ENCODE data around the gene BOK. TPM values are rescaled to one million over a fixed set of nuclear protein-coding genes. Genes with fewer than 3 reads are reported as not detected.
A peak's percentile ranks its signal among the peaks of the same experiment; 100 is the strongest.

BOK gene
- total RNA-seq, 1 donor from 2014 or later = 110 TPM

DNA sequence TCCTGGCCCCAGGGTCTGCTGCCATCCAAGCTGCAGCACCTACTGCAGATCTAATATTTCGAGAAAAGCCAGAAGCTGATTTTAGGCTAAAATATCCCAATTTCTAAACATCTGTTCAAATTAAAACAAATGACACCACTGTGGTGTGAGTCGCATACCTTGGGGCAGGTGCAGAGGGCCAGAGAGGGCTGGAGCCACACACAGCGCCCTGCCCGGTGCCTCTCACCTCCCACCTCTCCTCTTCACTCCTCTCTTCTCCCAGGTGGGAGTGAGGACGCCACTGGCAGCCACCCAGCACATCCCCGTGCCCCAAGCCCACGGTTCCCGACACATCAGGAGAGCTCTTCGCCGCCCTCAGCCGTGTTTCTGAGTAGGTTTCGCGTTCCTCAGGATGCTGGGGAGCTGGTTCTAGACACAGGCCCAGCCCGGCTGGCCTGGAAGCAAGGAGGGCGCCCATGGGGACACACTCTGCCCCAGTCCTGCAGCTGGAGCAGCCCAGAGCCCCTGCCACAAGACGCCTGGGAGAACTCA is 57.0 kb downstream of the BOK start:
- H3K9me3 Mint-ChIP-seq (ENCODE audit: unreplicated experiment) = no peaks in the 10 kb centered on the region
- no peak overlapping the region for H3K27ac Mint-ChIP-seq (ENCODE audit: unreplicated experiment)
- no peak overlapping the region for H3K4me3 Mint-ChIP-seq (ENCODE audit: unreplicated experiment)
- peaks cover 7% of the 10 kb centered on the region for H3K27me3 Mint-ChIP-seq (ENCODE audit: unreplicated experiment)
- peaks cover 10% of the 10 kb centered on the region for H3K36me3 Mint-ChIP-seq (ENCODE audit: low read depth, unreplicated experiment)
- no peak for TF ChIP-seq CTCF (IDR thresholded peaks at IDR 0.05; ENCODE audit: unreplicated experiment)
- DNase-seq (ENCODE audit: low spot score) = no peak
- peaks cover 13% of the 10 kb centered on the region for H3K4me1 Mint-ChIP-seq (ENCODE audit: unreplicated experiment)

GRCh38 chr2:241616168-241617125 is 57.9 kb downstream of the BOK start:
- no peak overlapping the region for H3K4me3 Mint-ChIP-seq (ENCODE audit: unreplicated experiment)
- no peaks in the 10 kb centered on the region for H3K9me3 Mint-ChIP-seq (ENCODE audit: unreplicated experiment)
- peaks cover 13% of the 10 kb centered on the region for H3K4me1 Mint-ChIP-seq (ENCODE audit: unreplicated experiment)
- peaks cover 7% of the 10 kb centered on the region for H3K27me3 Mint-ChIP-seq (ENCODE audit: unreplicated experiment)
- peaks cover 16% of the 10 kb centered on the region for H3K36me3 Mint-ChIP-seq (ENCODE audit: low read depth, unreplicated experiment)
- H3K27ac Mint-ChIP-seq (ENCODE audit: unreplicated experiment) = peak overlapping the region; percentile 64
- DNase-seq (ENCODE audit: low spot score) = no peak
- TF ChIP-seq CTCF (IDR thresholded peaks at IDR 0.05; ENCODE audit: unreplicated experiment) = no peak

GRCh38 chr2:241617431-241618154 is 59.0 kb downstream of the BOK start:
- H3K4me1 Mint-ChIP-seq (ENCODE audit: unreplicated experiment) = peaks cover 13% of the 10 kb centered on the region

DNA sequence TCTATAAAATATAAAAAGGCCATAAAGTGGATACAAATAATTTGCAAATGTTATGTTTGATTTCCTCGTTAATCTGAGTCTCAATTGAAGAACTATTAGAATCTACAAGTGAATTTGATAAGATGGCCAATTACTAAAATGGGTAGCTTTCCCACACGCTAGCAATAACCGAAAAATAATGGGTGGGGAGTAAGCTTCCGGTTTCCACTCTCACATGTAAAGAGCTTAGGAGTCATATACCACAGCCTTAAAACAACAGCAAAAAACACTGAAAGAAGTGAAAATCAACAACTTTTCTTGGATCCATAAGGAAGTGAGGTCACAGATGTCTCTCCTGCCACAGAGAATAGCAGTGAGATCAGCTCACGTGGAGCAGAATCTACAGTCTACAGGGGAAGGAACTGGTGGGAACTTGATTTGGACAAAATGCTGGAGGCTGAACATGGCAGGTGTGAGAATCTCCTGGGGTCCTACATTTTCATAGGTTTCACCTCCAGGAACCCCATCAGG is 59.8 kb downstream of the BOK start:
- peak overlapping the region; percentile 7 for H3K4me3 Mint-ChIP-seq (ENCODE audit: unreplicated experiment)
- peaks cover 7% of the 10 kb centered on the region for H3K27me3 Mint-ChIP-seq (ENCODE audit: unreplicated experiment)
- H3K4me1 Mint-ChIP-seq (ENCODE audit: unreplicated experiment) = peaks cover 13% of the 10 kb centered on the region
- TF ChIP-seq CTCF (IDR thresholded peaks at IDR 0.05; ENCODE audit: unreplicated experiment) = no peak
- DNase-seq (ENCODE audit: low spot score) = no peak
- H3K27ac Mint-ChIP-seq (ENCODE audit: unreplicated experiment) = peak overlapping the region; percentile 93
- no peaks in the 10 kb centered on the region for H3K9me3 Mint-ChIP-seq (ENCODE audit: unreplicated experiment)
- peaks cover 19% of the 10 kb centered on the region for H3K36me3 Mint-ChIP-seq (ENCODE audit: low read depth, unreplicated experiment)

More at GRCh38 chr2:241617431-241618154, 59.0 kb downstream of the BOK start:
- H3K9me3 Mint-ChIP-seq (ENCODE audit: unreplicated experiment) = no peaks in the 10 kb centered on the region
- peaks cover 7% of the 10 kb centered on the region for H3K27me3 Mint-ChIP-seq (ENCODE audit: unreplicated experiment)
- peak overlapping the region; percentile 93 for H3K27ac Mint-ChIP-seq (ENCODE audit: unreplicated experiment)
- peaks cover 19% of the 10 kb centered on the region for H3K36me3 Mint-ChIP-seq (ENCODE audit: low read depth, unreplicated experiment)
- no peak for DNase-seq (ENCODE audit: low spot score)
- TF ChIP-seq CTCF (IDR thresholded peaks at IDR 0.05; ENCODE audit: unreplicated experiment) = no peak
- peak overlapping the region; percentile 49 for H3K4me3 Mint-ChIP-seq (ENCODE audit: unreplicated experiment)

Measured in endothelial cell (in vitro differentiated cells).